Ishikawa (cell line): ENCODE results near the gene HMGCLL1.

ENCODE experiments used
- EP300 ChIP-seq: IDR thresholded peaks from 2 replicates; pipeline ENCODE4 v1.6.1; 2012; ENCODE audit warnings: borderline replicate concordance
- TCF12 ChIP-seq: IDR thresholded peaks from 2 replicates; pipeline ENCODE4 v1.6.1; 2012; ENCODE audit warnings: low read depth
- TF ChIP-seq, protein P1 (sequence below): IDR thresholded peaks from 2 replicates; pipeline ENCODE4 v1.6.1; 2012
- TF ChIP-seq, protein P2 (sequence below): IDR thresholded peaks from 2 replicates; pipeline ENCODE4 v1.6.1; 2012; ENCODE audit warnings: low read depth, mild to moderate bottlenecking

DNA sequence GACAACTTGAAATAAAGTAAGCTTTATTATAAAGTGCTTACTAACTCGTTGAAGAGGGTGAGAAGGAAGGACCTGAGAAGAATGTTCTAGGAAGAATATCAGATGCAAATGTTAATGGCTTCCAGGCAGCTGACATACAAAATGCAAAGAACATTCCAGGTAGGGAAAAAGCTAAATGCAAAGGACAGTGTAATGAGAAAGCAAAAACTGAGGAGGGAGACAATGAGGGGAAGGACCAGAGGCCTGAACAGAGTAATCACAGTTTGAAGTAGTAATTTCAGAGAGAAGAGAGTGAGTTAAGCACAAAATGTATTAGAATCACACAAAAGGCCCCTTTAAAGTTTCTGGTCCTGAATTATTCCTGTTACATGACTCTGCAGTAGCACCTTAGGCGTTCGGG lies 81.3 kb downstream of the HMGCLL1 start:
- TF ChIP-seq, protein P1, sequence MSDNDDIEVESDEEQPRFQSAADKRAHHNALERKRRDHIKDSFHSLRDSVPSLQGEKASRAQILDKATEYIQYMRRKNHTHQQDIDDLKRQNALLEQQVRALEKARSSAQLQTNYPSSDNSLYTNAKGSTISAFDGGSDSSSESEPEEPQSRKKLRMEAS, result no peak
- TF ChIP-seq, protein P2, sequence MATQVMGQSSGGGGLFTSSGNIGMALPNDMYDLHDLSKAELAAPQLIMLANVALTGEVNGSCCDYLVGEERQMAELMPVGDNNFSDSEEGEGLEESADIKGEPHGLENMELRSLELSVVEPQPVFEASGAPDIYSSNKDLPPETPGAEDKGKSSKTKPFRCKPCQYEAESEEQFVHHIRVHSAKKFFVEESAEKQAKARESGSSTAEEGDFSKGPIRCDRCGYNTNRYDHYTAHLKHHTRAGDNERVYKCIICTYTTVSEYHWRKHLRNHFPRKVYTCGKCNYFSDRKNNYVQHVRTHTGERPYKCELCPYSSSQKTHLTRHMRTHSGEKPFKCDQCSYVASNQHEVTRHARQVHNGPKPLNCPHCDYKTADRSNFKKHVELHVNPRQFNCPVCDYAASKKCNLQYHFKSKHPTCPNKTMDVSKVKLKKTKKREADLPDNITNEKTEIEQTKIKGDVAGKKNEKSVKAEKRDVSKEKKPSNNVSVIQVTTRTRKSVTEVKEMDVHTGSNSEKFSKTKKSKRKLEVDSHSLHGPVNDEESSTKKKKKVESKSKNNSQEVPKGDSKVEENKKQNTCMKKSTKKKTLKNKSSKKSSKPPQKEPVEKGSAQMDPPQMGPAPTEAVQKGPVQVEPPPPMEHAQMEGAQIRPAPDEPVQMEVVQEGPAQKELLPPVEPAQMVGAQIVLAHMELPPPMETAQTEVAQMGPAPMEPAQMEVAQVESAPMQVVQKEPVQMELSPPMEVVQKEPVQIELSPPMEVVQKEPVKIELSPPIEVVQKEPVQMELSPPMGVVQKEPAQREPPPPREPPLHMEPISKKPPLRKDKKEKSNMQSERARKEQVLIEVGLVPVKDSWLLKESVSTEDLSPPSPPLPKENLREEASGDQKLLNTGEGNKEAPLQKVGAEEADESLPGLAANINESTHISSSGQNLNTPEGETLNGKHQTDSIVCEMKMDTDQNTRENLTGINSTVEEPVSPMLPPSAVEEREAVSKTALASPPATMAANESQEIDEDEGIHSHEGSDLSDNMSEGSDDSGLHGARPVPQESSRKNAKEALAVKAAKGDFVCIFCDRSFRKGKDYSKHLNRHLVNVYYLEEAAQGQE, result no peak
- TF ChIP-seq EP300 (no peak), TCF12 (no peak)
